IPS-15b (cell line): ENCODE results near the gene FAM32A.

Source experiments
- H3K27me3 ChIP-seq: one replicate; pipeline ENCODE4 v1.6.1; 2013; ENCODE audit warnings: low read length; ENCODE audit not compliant: control insufficient read depth, insufficient read depth
- H3K36me3 ChIP-seq: one replicate; pipeline ENCODE4 v1.6.1; 2013; ENCODE audit warnings: low read length; ENCODE audit not compliant: control insufficient read depth, insufficient read depth
- H3K4me1 ChIP-seq: one replicate; pipeline ENCODE4 v1.6.1; 2013; ENCODE audit warnings: mild to moderate bottlenecking, low read length; ENCODE audit not compliant: control insufficient read depth, insufficient read depth
- H3K4me3 ChIP-seq: one replicate; pipeline ENCODE4 v1.5.1; 2013; ENCODE audit warnings: low read depth, low read length
- H3K9ac ChIP-seq: one replicate; pipeline ENCODE4 v1.6.1; 2013; ENCODE audit warnings: low read depth, mild to moderate bottlenecking, low read length
- H3K9me3 ChIP-seq: one replicate; pipeline ENCODE4 v1.6.1; 2013; ENCODE audit warnings: mild to moderate bottlenecking, low read length; ENCODE audit not compliant: control insufficient read depth, insufficient read depth

The FAM32A gene

DNA sequence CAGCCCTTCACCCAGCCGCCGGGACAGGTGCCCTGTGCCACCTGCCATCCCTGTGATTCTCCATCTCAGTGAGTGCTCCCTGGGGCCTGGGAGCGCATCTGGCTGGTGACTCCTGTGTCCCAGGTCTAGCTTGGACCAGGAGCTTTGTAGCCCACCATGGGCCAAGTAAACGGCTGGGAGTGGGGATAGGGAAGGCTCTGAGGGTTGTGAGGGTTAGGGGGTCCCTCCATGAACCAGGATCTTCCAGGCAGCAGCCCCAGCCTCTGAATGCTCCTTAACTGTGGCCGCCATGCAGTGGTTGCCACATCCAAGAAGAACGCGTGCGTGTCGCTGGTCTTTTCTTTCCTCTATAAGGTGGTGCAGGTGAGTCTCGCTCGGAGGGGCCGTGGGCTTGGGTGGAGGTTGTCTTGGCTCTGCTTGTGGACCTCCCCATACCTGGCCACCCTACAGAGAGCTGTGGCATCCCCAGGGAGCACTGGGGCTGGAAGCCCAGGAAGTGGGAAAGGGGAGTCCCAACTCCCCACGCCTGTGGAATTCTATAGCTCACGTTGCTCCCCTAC is 20.9 kb downstream of the FAM32A start:
- no peak overlapping the region for H3K4me3 ChIP-seq
- H3K9me3 ChIP-seq = no peaks in the 10 kb centered on the region
- H3K9ac ChIP-seq = no peak overlapping the region
- no peaks in the 10 kb centered on the region for H3K4me1 ChIP-seq
- peaks cover 14% of the 10 kb centered on the region for H3K36me3 ChIP-seq
- no peaks in the 10 kb centered on the region for H3K27me3 ChIP-seq

DNA sequence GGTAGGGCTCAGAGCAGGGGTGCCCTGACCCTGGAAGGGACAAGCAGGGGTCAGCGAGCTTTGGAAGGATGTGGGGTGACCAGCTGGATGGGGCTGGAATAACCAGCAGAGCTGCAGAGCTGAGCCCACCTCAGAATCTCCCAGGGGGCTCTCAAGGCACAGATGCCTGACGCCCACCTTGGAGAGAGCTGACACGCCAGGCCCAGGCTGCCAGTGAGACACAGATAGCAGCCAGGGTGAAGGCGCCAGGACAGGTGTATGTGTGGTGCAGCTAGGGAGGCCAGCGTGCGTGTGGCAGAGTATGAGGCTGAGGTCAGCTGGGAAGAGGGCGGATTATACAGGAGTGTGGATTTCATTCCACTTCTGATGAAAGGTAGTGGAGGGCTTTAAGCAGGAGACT is 21.4 kb downstream of the FAM32A start:
- Histone ChIP-seq H3K27me3 (no peaks in the 10 kb centered on the region), H3K36me3 (peaks cover 14% of the 10 kb centered on the region), H3K9me3 (no peaks in the 10 kb centered on the region), H3K4me3 (no peak overlapping the region), H3K9ac (no peak overlapping the region), H3K4me1 (no peaks in the 10 kb centered on the region)

GRCh38 chr19:16207063-16207462 is 21.9 kb downstream of the FAM32A start:
- Histone ChIP-seq H3K4me1 (no peaks in the 10 kb centered on the region), H3K36me3 (peaks cover 11% of the 10 kb centered on the region), H3K9me3 (no peaks in the 10 kb centered on the region), H3K4me3 (no peak overlapping the region), H3K9ac (no peak overlapping the region), H3K27me3 (no peaks in the 10 kb centered on the region)

DNA sequence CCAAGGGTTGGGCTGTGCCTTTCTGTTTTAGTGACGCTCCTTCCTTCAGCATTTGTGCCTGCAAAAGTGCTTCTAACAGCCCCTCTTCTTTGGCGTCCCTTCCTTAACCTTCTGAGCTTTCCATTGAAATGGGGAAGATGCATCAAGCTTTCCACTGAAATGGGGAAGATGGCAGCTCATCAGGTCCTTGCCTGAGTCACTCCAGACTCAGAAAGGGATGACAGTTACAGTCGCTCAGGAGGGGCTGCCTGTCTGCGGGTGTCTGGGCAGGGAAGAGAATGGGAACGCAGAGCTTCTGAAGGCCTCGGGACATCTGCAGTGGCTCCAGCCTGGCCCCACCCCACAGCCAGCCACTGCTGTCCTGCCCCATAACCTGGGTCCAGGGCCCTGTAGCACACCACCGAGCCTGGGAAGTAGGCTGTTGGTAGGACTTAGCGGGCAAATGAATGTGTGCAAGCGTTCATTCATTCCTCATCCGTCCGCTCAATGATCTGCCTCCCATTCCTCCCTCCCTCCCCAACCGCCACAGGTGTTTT is 22.3 kb downstream of the FAM32A start:
- H3K9ac ChIP-seq = no peak overlapping the region
- H3K4me1 ChIP-seq = no peaks in the 10 kb centered on the region
- H3K27me3 ChIP-seq = no peaks in the 10 kb centered on the region
- peaks cover 11% of the 10 kb centered on the region for H3K36me3 ChIP-seq
- no peaks in the 10 kb centered on the region for H3K9me3 ChIP-seq
- H3K4me3 ChIP-seq = no peak overlapping the region

GRCh38 chr19:16208064-16208759 is 23.0 kb downstream of the FAM32A start:
- no peaks in the 10 kb centered on the region for H3K27me3 ChIP-seq
- H3K4me3 ChIP-seq = no peak overlapping the region
- H3K4me1 ChIP-seq = no peaks in the 10 kb centered on the region
- no peaks in the 10 kb centered on the region for H3K9me3 ChIP-seq
- H3K9ac ChIP-seq = no peak overlapping the region
- H3K36me3 ChIP-seq = peaks cover 11% of the 10 kb centered on the region

- Histone ChIP-seq H3K4me3 (no peak overlapping the region), H3K4me1 (no peaks in the 10 kb centered on the region), H3K27me3 (no peaks in the 10 kb centered on the region), H3K9me3 (no peaks in the 10 kb centered on the region), H3K36me3 (peaks cover 7% of the 10 kb centered on the region), H3K9ac (no peak overlapping the region)
Observed at GRCh38 chr19:16208847-16209665, 23.8 kb downstream of the FAM32A start.

DNA sequence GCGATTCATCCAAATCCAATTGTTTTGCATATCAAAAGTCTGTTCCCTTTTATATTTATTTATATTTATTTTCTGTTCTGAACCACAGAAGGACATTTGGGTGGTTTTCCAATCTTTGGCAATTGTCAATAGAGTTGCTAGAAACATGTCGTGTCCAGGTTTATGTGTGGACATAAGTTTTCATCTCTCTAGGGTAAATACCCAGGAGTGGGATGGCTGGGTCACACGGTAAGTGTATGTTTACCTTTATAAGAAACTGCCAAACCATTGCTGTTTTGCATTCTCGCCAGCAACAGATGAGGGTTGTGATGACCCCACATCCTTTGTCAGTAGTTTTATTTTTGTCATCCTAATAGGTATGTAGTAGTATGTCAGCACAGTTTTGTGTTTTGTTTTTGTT is 25.0 kb downstream of the FAM32A start:
- H3K36me3 ChIP-seq = peaks cover 7% of the 10 kb centered on the region

GRCh38 chr19:16213076-16213475 is 27.9 kb downstream of the FAM32A start:
- Histone ChIP-seq H3K4me3 (no peak overlapping the region), H3K36me3 (peaks cover 7% of the 10 kb centered on the region), H3K9ac (no peak overlapping the region), H3K9me3 (no peaks in the 10 kb centered on the region), H3K27me3 (no peaks in the 10 kb centered on the region), H3K4me1 (no peaks in the 10 kb centered on the region)

More for the DNA sequence above, 25.0 kb downstream of the FAM32A start:
- H3K9me3 ChIP-seq = no peaks in the 10 kb centered on the region
- H3K9ac ChIP-seq = no peak overlapping the region
- H3K27me3 ChIP-seq = no peaks in the 10 kb centered on the region
- no peaks in the 10 kb centered on the region for H3K4me1 ChIP-seq
- no peak overlapping the region for H3K4me3 ChIP-seq

DNA sequence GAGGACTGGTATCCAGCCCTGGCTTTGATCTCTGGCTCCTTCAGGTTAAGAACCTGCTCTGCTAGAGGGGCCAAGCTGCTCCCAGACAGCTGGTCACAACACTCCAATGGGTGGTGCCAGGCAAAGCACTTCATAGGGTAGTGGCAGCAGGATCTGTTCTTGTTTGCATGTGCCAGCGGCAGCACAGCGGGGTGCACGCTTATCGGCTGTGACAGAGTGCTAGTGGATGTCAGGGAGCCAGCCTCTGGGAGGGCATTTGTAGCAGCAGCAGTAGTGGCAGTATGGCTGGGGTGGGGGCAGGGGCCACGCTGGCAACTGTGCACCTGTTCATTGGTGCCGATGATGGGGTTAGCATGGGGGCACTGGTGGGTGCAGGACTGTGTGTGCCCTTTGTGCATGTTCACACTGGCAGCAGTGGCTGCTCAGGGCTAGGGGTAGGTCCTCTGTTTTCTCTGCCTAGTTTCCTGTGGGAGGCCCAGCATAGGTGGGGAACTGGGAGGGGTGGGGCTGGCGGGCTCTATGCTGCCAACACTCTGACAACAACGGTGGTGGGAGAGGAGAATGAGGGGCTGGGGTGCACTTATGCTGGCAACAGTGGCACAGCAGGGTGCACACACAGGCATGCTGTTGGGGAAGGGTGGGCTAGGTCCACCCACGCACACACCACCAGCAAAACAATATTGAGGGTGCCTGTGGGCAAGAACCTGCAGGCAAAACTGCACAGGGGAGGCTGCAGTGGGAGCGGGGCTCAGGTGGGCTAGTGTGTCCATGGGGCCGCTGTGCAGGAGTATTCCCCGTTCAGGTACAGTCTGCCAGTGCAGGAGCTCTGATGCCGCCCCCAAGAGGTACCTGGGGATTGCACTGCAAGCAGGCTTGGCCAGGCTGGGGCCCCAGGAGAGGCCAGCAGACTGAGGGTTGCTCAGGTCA is 31.8 kb downstream of the FAM32A start:
- H3K36me3 ChIP-seq = peaks cover 2% of the 10 kb centered on the region
- H3K9me3 ChIP-seq = peaks cover 14% of the 10 kb centered on the region
- H3K4me1 ChIP-seq = no peaks in the 10 kb centered on the region
- no peak overlapping the region for H3K4me3 ChIP-seq
- no peaks in the 10 kb centered on the region for H3K27me3 ChIP-seq
- no peak overlapping the region for H3K9ac ChIP-seq

DNA sequence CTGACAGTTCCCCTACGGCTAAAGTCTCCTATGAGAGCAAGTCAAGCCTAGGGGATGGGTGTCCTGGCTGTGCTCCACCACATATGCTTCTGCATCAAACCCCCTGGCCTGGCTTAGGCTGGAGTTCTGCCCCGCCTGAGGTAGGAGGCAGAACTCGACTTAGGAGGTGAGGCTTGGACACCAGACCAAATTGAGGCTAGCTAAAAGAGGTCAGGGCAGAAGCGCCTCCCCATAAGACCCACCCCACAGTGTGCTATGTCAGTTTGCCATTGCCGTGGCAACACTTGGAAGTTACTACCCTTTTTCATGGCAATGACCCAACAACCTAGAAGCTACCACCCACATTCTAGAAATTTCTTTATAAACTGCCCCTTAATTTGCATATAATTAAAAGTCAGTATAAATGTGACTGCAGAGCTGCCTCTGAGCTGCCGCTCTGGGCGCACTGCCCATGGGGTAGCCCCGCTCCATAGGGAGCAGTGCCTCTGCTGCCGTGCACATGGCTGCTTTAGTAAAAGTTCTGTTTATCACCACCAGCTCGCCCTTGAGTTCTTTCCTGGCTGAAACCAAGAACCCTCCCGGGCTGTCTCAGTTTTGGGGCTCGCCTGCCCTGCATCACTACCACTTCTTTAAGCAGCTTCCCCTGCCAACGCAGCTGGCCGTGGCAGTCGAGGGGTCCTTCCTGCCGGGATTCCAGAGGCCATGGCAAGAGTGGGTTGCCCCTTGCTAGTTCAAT is 32.7 kb downstream of the FAM32A start:
- Histone ChIP-seq H3K4me1 (no peaks in the 10 kb centered on the region), H3K27me3 (no peaks in the 10 kb centered on the region), H3K4me3 (no peak overlapping the region), H3K9ac (no peak overlapping the region), H3K36me3 (peaks cover 2% of the 10 kb centered on the region), H3K9me3 (peaks cover 14% of the 10 kb centered on the region)
